Measurements from ENCODE around the gene PAPPA2. TPM values are rescaled to one million over a fixed set of nuclear protein-coding genes. Genes with fewer than 3 reads are reported as not detected.
"Not testable (repeated sequence)": the region's sequence is repeated elsewhere in the genome, so short reads cannot be mapped to it uniquely, and the experiment has no call there.

The PAPPA2 gene
- total and polyA plus RNA-seq, 2 of the 8 experiments (the other 6 are each of a cell fraction or from before 2014, with no cell fraction given): 0.08 to 0.88 TPM

DNA sequence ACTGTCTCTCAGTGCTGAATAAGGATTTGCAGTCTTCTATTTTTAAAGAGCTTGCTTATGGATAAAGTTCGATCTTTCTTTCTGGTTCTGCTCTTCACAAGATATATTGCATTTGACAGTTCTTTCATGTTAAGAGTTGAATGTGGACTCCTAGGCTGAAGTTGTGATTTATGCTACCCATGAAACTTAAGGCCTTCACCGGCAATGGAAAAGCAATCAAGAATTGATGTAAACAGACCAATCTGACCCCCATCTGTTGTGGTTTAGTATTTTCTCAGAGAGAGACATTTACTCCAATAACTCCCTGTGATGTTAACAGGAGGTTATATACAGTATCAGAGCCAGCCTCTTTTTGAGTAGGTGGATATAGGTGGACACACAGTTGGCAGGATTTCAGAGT is 165.8 kb downstream of the PAPPA2 start:
- H3K23ac ChIP-seq (ENCODE audit: insufficient read length): no peak overlapping the region
- no peak overlapping the region for H4K91ac ChIP-seq (replicated peaks; ENCODE audit: insufficient read length, low read length)
- H2BK12ac ChIP-seq (ENCODE audit: low read depth, low read length): no peak overlapping the region
- H4K20me1 ChIP-seq (replicated peaks in 1 of 2; ENCODE audit: control insufficient read depth in 1 of 2, insufficient read depth in 2 of 2, low read length in 2 of 2): peaks cover 0 to 1% of the 10 kb centered on the region in 2 experiments
- FAIRE-seq (no peak), DNase-seq (ENCODE audit: low read depth in 1 of 2, low spot score in 2 of 2) (no peak)
- no peak overlapping the region for H3K9ac ChIP-seq (replicated peaks in 1 of 4; ENCODE audit: extremely low read depth in 1 of 4, low read depth in 3 of 4, low read length in 3 of 4)
- H4K5ac ChIP-seq (ENCODE audit: insufficient read length, low read depth, low read length): no peak overlapping the region
- H3K27me3 ChIP-seq (replicated peaks in 1 of 4; ENCODE audit: control insufficient read depth in 3 of 4, extremely low read depth in 1 of 4, insufficient read depth in 3 of 4, low read length in 3 of 4): no peaks in the 10 kb centered on the region
- no peaks in the 10 kb centered on the region for H3K4me1 ChIP-seq (replicated peaks in 1 of 4; ENCODE audit: control insufficient read depth in 3 of 4, insufficient read depth in 4 of 4, low read length in 3 of 4)
- no peak overlapping the region for H3K27ac ChIP-seq (ENCODE audit: low read depth, low read length)
- H3K79me1 ChIP-seq (ENCODE audit: low read depth, low read length): no peaks in the 10 kb centered on the region
- no peak overlapping the region for H2AFZ ChIP-seq (ENCODE audit: low read length)
- no peak overlapping the region for H2BK5ac ChIP-seq (ENCODE audit: low read depth, low read length)
- no peak overlapping the region for H3K56ac ChIP-seq (replicated peaks; ENCODE audit: insufficient read length, low read depth, low read length)
- no peak overlapping the region for H2BK20ac ChIP-seq (ENCODE audit: low read length)
- no peaks in the 10 kb centered on the region for H3K79me2 ChIP-seq (ENCODE audit: control insufficient read depth in 1 of 2, insufficient read depth in 2 of 2, low read length in 2 of 2)
- H2AK5ac ChIP-seq (ENCODE audit: low read depth, low read length): no peak overlapping the region
- H3K36me3 ChIP-seq (ENCODE audit: control insufficient read depth in 2 of 4, insufficient read depth in 4 of 4, low read length in 3 of 4): no peaks in the 10 kb centered on the region
- ChIA-PET POLR2A (ENCODE audit: partially characterized antibody) (no interaction called here), CTCF (ENCODE audit: partially characterized antibody) (interaction anchor here (1.9 kb wide), 1 partner anchor 68 kb away, joined by 4 read pairs; no protein-coding TSS in a partner anchor)
- no peak overlapping the region for H4K8ac ChIP-seq (ENCODE audit: extremely low read depth, insufficient read depth, low read length)
- no peaks in the 10 kb centered on the region for H3K23me2 ChIP-seq (ENCODE audit: low read depth, low read length)
- 82% methylated on average over 2 of the region's 2 CpGs; no CpG with 5 or more reads in 1 of the 2 experiments for WGBS, 2 experiments (ENCODE audit: extremely low coverage in 1 of 2, insufficient coverage in 1 of 2, insufficient read length in 1 of 2, insufficient replicate concordance in 2 of 2, low coverage in 1 of 2, low lambda C conversion rate in 2 of 2, missing lambda C conversion rate in 1 of 2)
- TF ChIP-seq CHD1 (IDR thresholded peaks at IDR 0.05; ENCODE audit: low read depth, low read length) (no peak), HDAC6 (IDR thresholded peaks at IDR 0.05; ENCODE audit: low read depth, low read length) (no peak), NRF1 (IDR thresholded peaks at IDR 0.05; ENCODE audit: low read depth, low read length) (no peak)
- no peak overlapping the region for H3K4me2 ChIP-seq (ENCODE audit: insufficient read depth in 1 of 2, low read depth in 2 of 2, low read length in 2 of 2)
- no peak overlapping the region for H3K4ac ChIP-seq (replicated peaks; ENCODE audit: insufficient read length, low read depth, low read length)
- H3K9me3 ChIP-seq (ENCODE audit: insufficient read depth in 2 of 2, low read depth in 1 of 2, low read length in 1 of 2): no peaks in the 10 kb centered on the region
- no peak overlapping the region for H3K14ac ChIP-seq (ENCODE audit: insufficient read length)
- no peak overlapping the region for H2BK15ac ChIP-seq (ENCODE audit: low read length)
- H3K18ac ChIP-seq (ENCODE audit: extremely low read depth, low read length): no peak overlapping the region
- H3K4me3 ChIP-seq (ENCODE audit: extremely low read depth in 1 of 4, insufficient read depth in 2 of 4, low read depth in 3 of 4, low read length in 4 of 4): no peak overlapping the region
- H2BK120ac ChIP-seq (replicated peaks; ENCODE audit: low read depth, low read length): no peak overlapping the region

DNA sequence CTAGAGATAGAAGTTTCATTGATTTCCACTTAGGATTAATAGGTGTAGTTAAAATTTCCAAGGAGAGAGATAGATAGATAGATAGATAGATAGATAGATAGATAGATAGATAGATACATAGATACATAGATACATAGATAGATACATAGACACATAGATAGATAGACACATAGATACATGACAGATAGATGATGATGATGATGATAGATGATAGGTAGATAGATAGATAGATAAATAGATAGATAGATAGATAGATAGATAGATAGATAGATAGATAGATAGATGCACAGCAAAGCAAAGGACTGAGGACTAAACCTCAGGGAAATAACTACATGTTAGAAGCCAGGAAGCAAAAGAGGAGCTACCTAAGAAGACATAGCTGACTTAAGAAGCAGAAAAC is 171.8 kb downstream of the PAPPA2 start:
- H2AFZ ChIP-seq (ENCODE audit: low read length); H3K36me3 ChIP-seq (ENCODE audit: control insufficient read depth in 2 of 4, insufficient read depth in 4 of 4, low read length in 3 of 4); H3K79me2 ChIP-seq (ENCODE audit: control insufficient read depth in 1 of 2, insufficient read depth in 2 of 2, low read length in 2 of 2); H3K79me1 ChIP-seq (ENCODE audit: low read depth, low read length); H2BK120ac ChIP-seq (replicated peaks; ENCODE audit: low read depth, low read length); H3K23ac ChIP-seq (ENCODE audit: insufficient read length); H2AK5ac ChIP-seq (ENCODE audit: low read depth, low read length); H2BK15ac ChIP-seq (ENCODE audit: low read length); H2BK5ac ChIP-seq (ENCODE audit: low read depth, low read length); POLR2A ChIA-PET (ENCODE audit: partially characterized antibody); H3K9me3 ChIP-seq (ENCODE audit: insufficient read depth in 2 of 2, low read depth in 1 of 2, low read length in 1 of 2); H3K14ac ChIP-seq (ENCODE audit: insufficient read length); H3K27ac ChIP-seq (ENCODE audit: low read depth, low read length); H2BK20ac ChIP-seq (ENCODE audit: low read length); H4K20me1 ChIP-seq (replicated peaks in 1 of 2; ENCODE audit: control insufficient read depth in 1 of 2, insufficient read depth in 2 of 2, low read length in 2 of 2); H3K23me2 ChIP-seq (ENCODE audit: low read depth, low read length); H3K56ac ChIP-seq (replicated peaks; ENCODE audit: insufficient read length, low read depth, low read length); H3K27me3 ChIP-seq (replicated peaks in 1 of 4; ENCODE audit: control insufficient read depth in 3 of 4, extremely low read depth in 1 of 4, insufficient read depth in 3 of 4, low read length in 3 of 4); H2BK12ac ChIP-seq (ENCODE audit: low read depth, low read length); H3K18ac ChIP-seq (ENCODE audit: extremely low read depth, low read length); H3K4me3 ChIP-seq (ENCODE audit: extremely low read depth in 1 of 4, insufficient read depth in 2 of 4, low read depth in 3 of 4, low read length in 4 of 4); H3K4me2 ChIP-seq (ENCODE audit: insufficient read depth in 1 of 2, low read depth in 2 of 2, low read length in 2 of 2); H4K8ac ChIP-seq (ENCODE audit: extremely low read depth, insufficient read depth, low read length); H3K4ac ChIP-seq (replicated peaks; ENCODE audit: insufficient read length, low read depth, low read length); H3K4me1 ChIP-seq (replicated peaks in 1 of 4; ENCODE audit: control insufficient read depth in 3 of 4, insufficient read depth in 4 of 4, low read length in 3 of 4); H3K9ac ChIP-seq (replicated peaks in 1 of 4; ENCODE audit: extremely low read depth in 1 of 4, low read depth in 3 of 4, low read length in 3 of 4); FAIRE-seq; H4K5ac ChIP-seq (ENCODE audit: insufficient read length, low read depth, low read length); DNase-seq (ENCODE audit: low read depth in 1 of 2, low spot score in 2 of 2); H4K91ac ChIP-seq (replicated peaks; ENCODE audit: insufficient read length, low read length): not testable (repeated sequence)
- CTCF ChIA-PET (ENCODE audit: partially characterized antibody): interaction anchor here (1.2 kb wide), 1 partner anchor 27 kb away, joined by 3 read pairs; no protein-coding TSS in a partner anchor
